GM21526 (cell line): ENCODE measurements around the gene PSAP.

Experiments used
- ATAC-seq: cut with Tn5 transposase; IDR thresholded peaks from one replicate; pipeline ENCODE4 v1.9.1; 2021; ENCODE audit warnings: moderate library complexity; ENCODE audit not compliant: unreplicated experiment, low FRiP score

The PSAP gene

GRCh38 chr10:71789871-71790270 lies 61.2 kb downstream of the PSAP start:
- no peak for ATAC-seq

GRCh38 chr10:71788954-71789353 lies 62.1 kb downstream of the PSAP start:
- ATAC-seq: no peak

GRCh38 chr10:71784679-71785272 lies 66.3 kb downstream of the PSAP start:
- ATAC-seq: no peak

- ATAC-seq: no peak
These were observed 67.0 kb downstream of the PSAP start for GRCh38 chr10:71783917-71784678.

- ATAC-seq: no peak
These were observed 68.0 kb downstream of the PSAP start for GRCh38 chr10:71782917-71783490.

- no peak for ATAC-seq
These were observed 68.7 kb downstream of the PSAP start for GRCh38 chr10:71782221-71782916.

GRCh38 chr10:71780719-71781118 lies 70.3 kb downstream of the PSAP start:
- no peak for ATAC-seq

GRCh38 chr10:71780156-71780555 lies 70.9 kb downstream of the PSAP start:
- no peak for ATAC-seq

- ATAC-seq: no peak
These were observed 71.4 kb downstream of the PSAP start for GRCh38 chr10:71779641-71780040.

- ATAC-seq: no peak
These were observed 72.8 kb downstream of the PSAP start for GRCh38 chr10:71778071-71778825.

GRCh38 chr10:71777213-71777985 lies 73.7 kb downstream of the PSAP start:
- ATAC-seq: no peak

GRCh38 chr10:71776481-71776925 lies 74.5 kb downstream of the PSAP start:
- no peak for ATAC-seq

GRCh38 chr10:71774916-71775702 lies 75.9 kb downstream of the PSAP start:
- no peak for ATAC-seq

GRCh38 chr10:71773221-71773971 lies 77.7 kb downstream of the PSAP start, which contains the start of gene VSIR:
Gene VSIR (minus strand): TSS chr10:71773520. CDS start chr10:71773439, 81 bp downstream.
- no peak for ATAC-seq

GRCh38 chr10:71772832-71773220 lies 78.2 kb downstream of the PSAP start:
- ATAC-seq: no peak

- no peak for ATAC-seq
These were observed 79.0 kb downstream of the PSAP start for GRCh38 chr10:71771821-71772617.

- ATAC-seq: no peak
These were observed 79.8 kb downstream of the PSAP start for GRCh38 chr10:71771204-71771603.
